ENCODE results near the gene ZNF436. TPM values are rescaled to one million over a fixed set of nuclear protein-coding genes. Genes with fewer than 3 reads are reported as not detected.

Gene ZNF436
- total RNA-seq, 1 experiment from 2014 or later, result 21.1 TPM

DNA sequence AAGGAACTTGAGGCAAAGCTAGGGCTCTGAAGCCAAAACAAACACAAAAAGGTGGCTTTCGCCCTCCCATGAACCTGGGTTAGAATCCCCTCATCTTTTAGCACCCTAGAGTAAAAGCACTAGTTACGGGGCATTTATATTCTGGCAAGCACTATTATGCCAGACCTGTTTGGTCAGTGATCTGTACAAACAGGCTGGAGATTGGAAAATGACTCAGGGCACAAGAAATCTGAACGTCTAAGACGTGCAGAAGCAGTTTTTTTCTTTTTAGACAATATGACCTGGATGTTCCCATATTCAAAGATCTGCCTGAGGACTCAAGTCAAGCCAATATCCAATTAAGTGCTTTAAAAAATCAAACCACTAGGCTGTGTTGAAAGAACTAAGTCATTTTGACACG is 3.0 kb downstream of the ZNF436 start:
- no peak for DNase-seq (ENCODE audit: low read depth)

DNA sequence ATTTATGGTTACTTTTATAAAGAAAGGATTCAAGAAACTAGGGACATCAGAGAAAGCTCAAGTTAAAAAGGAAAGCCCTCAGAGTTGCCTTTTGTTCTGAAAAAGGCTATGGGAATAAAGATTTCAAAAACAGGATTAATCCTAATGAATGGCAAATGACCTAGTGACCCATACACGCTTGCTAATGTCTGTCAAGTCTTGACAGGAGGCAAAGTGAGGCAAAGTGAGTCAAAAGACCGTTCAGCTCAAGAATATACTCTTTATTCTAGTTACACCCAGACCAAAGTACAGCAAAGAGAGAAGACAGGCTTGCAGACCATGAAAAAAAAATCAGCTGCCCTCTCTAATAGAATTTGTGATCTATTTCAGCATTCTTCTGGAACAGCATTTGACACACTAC is 3.5 kb downstream of the ZNF436 start:
- no peak for DNase-seq (ENCODE audit: low read depth)

DNA sequence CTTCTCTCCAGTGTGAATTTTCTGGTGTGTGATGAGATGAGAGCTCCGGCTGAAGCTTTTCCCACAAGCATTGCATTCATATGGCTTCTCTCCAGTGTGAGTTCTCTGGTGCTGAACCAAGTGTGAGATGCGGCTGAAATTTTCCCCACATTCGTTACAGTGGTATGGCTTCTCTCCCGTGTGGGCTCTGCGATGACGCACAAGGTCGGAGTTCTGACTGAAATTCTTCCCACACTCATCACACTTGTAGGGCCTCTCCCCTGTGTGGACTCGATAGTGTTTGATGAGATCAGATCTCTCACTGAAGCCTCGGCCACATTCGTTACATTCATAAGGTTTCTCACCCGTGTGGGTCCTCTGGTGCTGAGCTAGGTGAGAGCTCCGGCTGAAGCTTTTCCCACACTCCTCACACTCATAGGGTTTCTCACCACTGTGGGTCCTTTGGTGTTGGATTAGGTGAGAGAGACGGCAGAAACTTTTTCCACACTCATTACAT is 7.4 kb downstream of the ZNF436 start:
- DNase-seq (ENCODE audit: low read depth), result no peak

DNA sequence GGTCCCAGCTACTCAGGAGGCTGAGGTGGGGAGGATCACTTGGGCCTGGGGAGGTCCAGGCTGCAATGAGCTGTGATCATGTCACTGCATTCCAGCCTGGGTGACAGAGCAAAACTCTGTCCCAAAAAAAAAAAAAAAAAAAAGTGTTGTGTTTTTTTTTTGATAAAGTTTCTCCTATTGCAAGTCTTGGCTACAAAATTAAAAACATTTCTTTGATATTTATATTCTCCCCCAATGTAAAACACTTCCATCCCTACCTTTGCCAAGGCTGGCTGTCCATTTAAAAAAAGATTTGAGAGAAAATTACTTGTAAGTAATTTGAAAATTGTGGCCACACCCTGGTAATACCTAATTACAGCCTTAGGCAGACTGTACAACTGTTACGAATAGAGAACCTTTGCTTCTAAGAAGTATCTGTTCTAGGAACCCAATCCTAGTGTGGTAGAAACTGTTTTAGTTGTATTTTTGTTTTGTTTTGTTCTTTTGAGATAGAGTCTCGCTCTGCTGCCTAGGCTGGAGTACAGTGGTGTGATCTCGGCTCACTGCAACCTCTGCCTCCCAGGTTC is 11.2 kb downstream of the ZNF436 start:
- DNase-seq (ENCODE audit: low read depth), result no peak

DNA sequence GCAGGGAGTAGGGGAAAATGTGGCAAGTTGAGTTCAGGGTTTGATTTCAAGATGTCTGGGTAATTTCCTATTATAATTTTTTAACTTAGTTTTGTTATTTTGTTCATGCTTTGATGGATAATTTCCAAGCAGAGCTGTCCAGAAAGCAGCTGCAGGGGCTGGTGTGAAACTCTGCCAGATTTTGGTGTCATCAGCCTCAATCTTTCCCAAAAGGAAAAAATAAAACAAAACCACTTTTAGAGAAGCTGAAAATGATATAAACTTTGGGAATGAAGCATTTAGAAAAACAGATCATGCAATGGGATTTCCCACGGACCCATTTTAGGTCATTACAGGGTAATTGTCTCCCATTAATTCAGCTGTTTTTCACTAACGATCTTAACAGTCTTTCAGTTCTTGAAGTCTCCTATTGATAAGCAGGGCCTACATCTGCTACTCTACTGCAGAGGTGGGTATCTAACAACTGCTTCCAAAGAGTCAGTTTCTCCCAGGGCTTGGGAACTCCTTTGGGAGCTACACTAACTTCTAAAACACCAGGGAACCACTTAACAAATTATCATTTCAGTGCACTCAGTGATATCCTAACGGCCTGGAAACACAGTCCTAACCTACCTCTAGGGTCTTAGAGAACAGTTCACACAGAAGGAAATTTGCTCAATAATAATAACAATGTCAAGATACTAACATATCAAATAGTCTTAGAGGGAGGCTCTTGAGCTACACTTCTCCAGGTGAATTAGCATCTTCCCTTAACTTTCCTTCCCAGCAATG is 12.3 kb downstream of the ZNF436 start:
- DNase-seq (ENCODE audit: low read depth), result no peak

- no peak for DNase-seq (ENCODE audit: low read depth)
Measured at GRCh38 chr1:23356471-23357137, 13.0 kb downstream of the ZNF436 start.

DNA sequence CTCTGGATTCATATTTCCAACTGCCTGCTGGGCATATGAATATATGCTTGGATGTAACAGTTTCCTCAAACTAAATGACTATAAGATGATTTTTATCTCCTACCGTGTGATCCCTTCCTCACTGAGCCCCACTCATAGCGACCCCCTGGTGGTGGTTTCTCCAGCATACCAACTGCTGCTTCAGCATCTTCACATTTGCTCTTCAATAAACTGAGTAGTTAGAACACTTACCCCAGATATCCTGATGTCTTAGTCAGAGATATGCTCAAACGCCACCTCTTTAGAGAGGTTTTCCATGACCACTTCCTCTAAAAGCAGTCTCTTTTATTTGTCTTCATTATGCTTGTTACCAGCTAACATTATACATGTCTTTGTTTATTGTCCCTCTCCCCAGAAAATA is 15.4 kb downstream of the ZNF436 start:
- DNase-seq (ENCODE audit: low read depth), result no peak

- no peak for DNase-seq (ENCODE audit: low read depth)
Measured at GRCh38 chr1:23352096-23352695, 17.4 kb downstream of the ZNF436 start.

DNA sequence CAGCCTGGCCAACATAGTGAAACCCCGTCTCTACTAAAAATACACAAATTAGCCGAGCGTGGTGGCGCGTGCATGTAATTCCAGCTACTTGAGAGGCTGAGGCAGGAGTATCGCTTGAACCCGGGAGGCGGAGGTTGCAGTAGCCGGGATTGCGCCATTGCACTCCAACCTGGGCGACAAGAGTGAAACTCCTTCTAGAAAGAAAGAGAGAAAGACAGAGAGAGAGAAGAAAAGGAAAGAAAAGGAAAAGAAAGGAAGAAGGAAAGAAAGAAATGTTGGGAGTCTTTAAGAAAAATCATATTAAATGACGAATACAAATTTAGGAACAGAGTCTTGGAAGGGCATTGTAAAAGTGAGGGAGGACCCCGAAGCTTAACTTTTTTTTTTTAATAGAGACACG is 23.7 kb downstream of the ZNF436 start:
- DNase-seq (ENCODE audit: low read depth), result no peak

DNA sequence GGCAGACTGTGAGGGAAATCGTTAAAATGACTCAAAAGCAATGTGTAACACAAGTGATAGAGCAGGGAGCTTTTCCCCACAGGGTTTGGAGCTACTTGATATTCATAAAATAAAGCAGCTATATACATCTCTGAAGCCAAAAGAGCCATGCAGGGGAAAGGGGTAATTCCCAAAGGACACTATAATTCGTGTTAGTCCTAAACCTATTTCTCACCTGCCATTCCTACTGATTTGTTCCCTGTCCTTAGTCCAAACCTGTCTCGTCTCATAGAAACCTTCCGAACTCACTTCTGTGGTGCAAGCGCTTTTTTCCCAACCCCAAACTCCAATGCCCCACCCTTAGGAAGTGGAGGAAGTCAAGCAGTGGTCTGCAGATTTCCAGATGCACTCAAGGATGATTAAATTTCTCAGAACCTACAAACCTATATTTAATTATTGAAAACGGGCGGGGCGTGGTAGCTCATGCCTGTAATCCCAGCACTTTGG is 24.6 kb downstream of the ZNF436 start:
- DNase-seq (ENCODE audit: low read depth), result peak; percentile 54

- peak; percentile 100 for DNase-seq (ENCODE audit: low read depth)
Measured at GRCh38 chr1:23344111-23344986, 25.3 kb downstream of the ZNF436 start, which contains the start of gene HNRNPR. Gene HNRNPR, minus strand, starts transcription at chr1:23344284. Its CDS starts 3,276 bp downstream, at chr1:23341008.

GRCh38 chr1:23343221-23344110 is 26.2 kb downstream of the ZNF436 start:
- peak; percentile 82 for DNase-seq (ENCODE audit: low read depth)

DNA sequence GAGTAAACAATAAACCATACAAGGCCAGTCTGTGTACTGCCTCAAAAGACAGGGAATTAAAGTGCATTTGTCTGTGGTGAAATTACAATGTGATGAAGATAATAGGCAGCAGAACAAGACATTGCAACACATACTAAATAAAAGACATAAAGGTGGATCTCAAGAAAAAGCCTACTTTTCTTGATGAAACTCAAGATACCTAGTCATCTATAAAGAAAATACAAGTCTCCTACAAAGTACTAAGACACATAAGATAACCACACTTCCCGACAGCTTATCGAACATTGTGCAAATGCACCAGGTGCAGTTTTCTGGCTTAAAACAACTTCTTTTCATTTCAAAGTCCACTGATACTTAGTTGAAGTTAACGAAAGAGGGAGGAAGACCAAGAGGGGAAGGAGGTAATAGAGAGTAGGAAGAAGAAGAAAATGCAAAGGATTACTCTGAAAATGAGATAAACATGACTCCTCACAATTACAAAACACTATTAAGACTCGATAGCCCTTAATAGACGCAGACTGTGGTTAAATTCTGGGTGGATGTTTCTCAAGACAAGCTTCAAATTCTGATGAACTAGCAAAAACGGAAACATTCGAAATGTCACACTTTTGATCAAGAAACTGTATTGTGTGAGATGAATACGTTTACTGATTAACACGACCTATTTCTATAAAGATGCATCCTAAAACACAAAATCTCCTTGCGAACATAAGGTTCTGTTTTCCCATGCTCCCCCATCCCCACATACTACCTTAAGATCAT is 27.5 kb downstream of the ZNF436 start:
- no peak for DNase-seq (ENCODE audit: low read depth)

- no peak for DNase-seq (ENCODE audit: low read depth)
Measured at GRCh38 chr1:23339632-23340031, 30.0 kb downstream of the ZNF436 start.

GRCh38 chr1:23337869-23338268 is 31.8 kb downstream of the ZNF436 start:
- no peak for DNase-seq (ENCODE audit: low read depth)

GRCh38 chr1:23331713-23332112 is 37.9 kb downstream of the ZNF436 start:
- no peak for DNase-seq (ENCODE audit: low read depth)

DNA sequence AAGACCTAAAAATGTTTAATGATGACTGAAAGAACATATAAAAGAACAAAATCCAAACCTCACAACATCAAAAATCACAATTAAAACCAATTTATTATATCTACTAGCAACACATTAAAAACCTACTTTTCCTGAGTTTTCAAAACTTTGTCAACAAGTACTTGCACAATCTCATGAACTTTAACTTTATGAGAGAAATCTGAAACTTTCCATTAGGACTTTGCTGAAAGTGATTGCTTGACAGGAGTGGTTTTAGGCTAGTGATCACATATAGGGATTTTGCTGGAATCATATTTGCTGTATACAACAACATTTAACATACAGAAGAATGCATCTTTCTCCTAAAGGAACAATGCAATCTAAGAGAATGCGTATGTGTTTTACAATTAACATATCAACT is 38.8 kb downstream of the ZNF436 start:
- DNase-seq (ENCODE audit: low read depth), result no peak

- no peak for DNase-seq (ENCODE audit: low read depth)
Measured at GRCh38 chr1:23325393-23325792, 44.2 kb downstream of the ZNF436 start.

DNA sequence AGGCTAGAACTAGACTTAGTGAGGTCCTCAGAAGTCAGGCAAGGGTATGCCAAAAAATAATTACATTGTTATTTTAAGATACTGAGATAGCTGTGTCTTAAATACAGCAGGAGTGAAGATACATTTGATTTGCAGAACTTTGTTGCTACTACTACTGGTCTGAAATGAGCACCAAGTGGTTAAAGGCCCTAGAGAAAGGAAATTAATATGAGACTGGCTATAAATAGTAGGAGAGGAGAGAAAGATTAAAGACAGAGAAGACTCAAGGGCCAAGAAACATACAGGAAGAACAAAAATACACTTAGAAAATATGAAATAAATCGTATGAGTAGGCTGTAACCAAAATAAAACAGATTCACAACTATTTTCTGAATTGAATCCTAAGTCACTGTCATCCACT is 46.9 kb downstream of the ZNF436 start:
- DNase-seq (ENCODE audit: low read depth), result no peak

Measured in RPMI7951 (cell line).